ENCODE data around the gene COPB2.

The COPB2 gene

GRCh38 chr3:139320551-139321309 is 68.7 kb downstream of the COPB2 start:
- DNase-seq (ENCODE audit: low spot score) (no peak), ATAC-seq (ENCODE audit: low read depth) (no peak)
- no peak for TF ChIP-seq CTCF (IDR thresholded peaks at IDR 0.05; ENCODE audit: poor library complexity, severe bottlenecking)
- Histone ChIP-seq H3K27ac (ENCODE audit: poor library complexity, severe bottlenecking) (no peak overlapping the region), H3K4me1 (ENCODE audit: insufficient read depth, poor library complexity, severe bottlenecking) (peaks cover 12% of the 10 kb centered on the region), H3K27me3 (ENCODE audit: insufficient read depth, poor library complexity, severe bottlenecking) (no peaks in the 10 kb centered on the region), H3K4me3 (ENCODE audit: severe bottlenecking) (no peak overlapping the region), H3K9me3 (ENCODE audit: severe bottlenecking) (no peaks in the 10 kb centered on the region), H3K36me3 (ENCODE audit: low read depth) (no peaks in the 10 kb centered on the region)

- no peak for TF ChIP-seq CTCF (IDR thresholded peaks at IDR 0.05; ENCODE audit: poor library complexity, severe bottlenecking)
- H3K9me3 ChIP-seq (ENCODE audit: severe bottlenecking): no peaks in the 10 kb centered on the region
- H3K36me3 ChIP-seq (ENCODE audit: low read depth): no peaks in the 10 kb centered on the region
- H3K27ac ChIP-seq (ENCODE audit: poor library complexity, severe bottlenecking): no peak overlapping the region
- peaks cover 12% of the 10 kb centered on the region for H3K4me1 ChIP-seq (ENCODE audit: insufficient read depth, poor library complexity, severe bottlenecking)
- H3K4me3 ChIP-seq (ENCODE audit: severe bottlenecking): no peak overlapping the region
- DNase-seq (ENCODE audit: low spot score) (no peak), ATAC-seq (ENCODE audit: low read depth) (no peak)
- no peaks in the 10 kb centered on the region for H3K27me3 ChIP-seq (ENCODE audit: insufficient read depth, poor library complexity, severe bottlenecking)
Observed at GRCh38 chr3:139319428-139320402, 69.7 kb downstream of the COPB2 start.

- DNase-seq (ENCODE audit: low spot score): no peak
- H3K36me3 ChIP-seq (ENCODE audit: low read depth): no peaks in the 10 kb centered on the region
- no peak overlapping the region for H3K4me3 ChIP-seq (ENCODE audit: severe bottlenecking)
- ATAC-seq (ENCODE audit: low read depth): no peak
- H3K27me3 ChIP-seq (ENCODE audit: insufficient read depth, poor library complexity, severe bottlenecking): no peaks in the 10 kb centered on the region
- H3K4me1 ChIP-seq (ENCODE audit: insufficient read depth, poor library complexity, severe bottlenecking): peaks cover 12% of the 10 kb centered on the region
- no peak overlapping the region for H3K27ac ChIP-seq (ENCODE audit: poor library complexity, severe bottlenecking)
- no peak for TF ChIP-seq CTCF (IDR thresholded peaks at IDR 0.05; ENCODE audit: poor library complexity, severe bottlenecking)
- no peaks in the 10 kb centered on the region for H3K9me3 ChIP-seq (ENCODE audit: severe bottlenecking)
Observed at GRCh38 chr3:139318826-139319225, 70.6 kb downstream of the COPB2 start.

- no peak overlapping the region for H3K27ac ChIP-seq (ENCODE audit: poor library complexity, severe bottlenecking)
- H3K4me1 ChIP-seq (ENCODE audit: insufficient read depth, poor library complexity, severe bottlenecking): peaks cover 12% of the 10 kb centered on the region
- no peak for TF ChIP-seq CTCF (IDR thresholded peaks at IDR 0.05; ENCODE audit: poor library complexity, severe bottlenecking)
Observed at GRCh38 chr3:139318431-139318816, 71.0 kb downstream of the COPB2 start.

More at GRCh38 chr3:139318431-139318816, 71.0 kb downstream of the COPB2 start:
- Histone ChIP-seq H3K27me3 (ENCODE audit: insufficient read depth, poor library complexity, severe bottlenecking) (no peaks in the 10 kb centered on the region), H3K36me3 (ENCODE audit: low read depth) (no peaks in the 10 kb centered on the region), H3K9me3 (ENCODE audit: severe bottlenecking) (no peaks in the 10 kb centered on the region), H3K4me3 (ENCODE audit: severe bottlenecking) (no peak overlapping the region)
- ATAC-seq (ENCODE audit: low read depth): peak; percentile 59
- DNase-seq (ENCODE audit: low spot score): no peak

Data from RWPE2 (cell line).